Esophagus squamous epithelium (tissue), 4 donors: ENCODE results near the gene OR1A1.

ENCODE experiments used
- CTCF ChIP-seq, 6 experiments: fragments of 450-650 bp in 4 of 6; fragments of 200-600 bp in 2 of 6; sonication (generic) in 2 of 6; IDR thresholded peaks; one replicate each; pipeline ENCODE4 v1.5.1; 2016 to 2019; ENCODE audit warnings: antibody characterized with exemption in 6 of 6, mild to moderate bottlenecking in 4 of 6, moderate library complexity in 4 of 6
- POLR2A ChIP-seq, 4 donors: fragments of 450-650 bp; IDR thresholded peaks; one replicate each; pipeline ENCODE4 v1.6.1; 2017; ENCODE audit warnings: antibody characterized with exemption in 4 of 4, mild to moderate bottlenecking in 4 of 4, moderate library complexity in 3 of 4

GRCh38 chr17:3221850-3222249 lies 14.4 kb downstream of the OR1A1 start:
- TF ChIP-seq CTCF (IDR thresholded peaks at IDR 0.05) (no peak), POLR2A (IDR thresholded peaks at IDR 0.05) (no peak)
